HepG2 (cell line): Measurements from ENCODE around the gene PSMC1. TPM values are rescaled to one million over a fixed set of nuclear protein-coding genes. Genes with fewer than 3 reads are reported as not detected.

ENCODE experiments used
- ATM ChIP-seq: fragments of 450-650 bp; IDR thresholded peaks from 2 replicates; pipeline ENCODE4 v1.7.1; 2017; ENCODE audit warnings: mild to moderate bottlenecking, borderline replicate concordance
- CBX2 ChIP-seq, 2 experiments: fragments of 200-600 bp in 1 of 2; sonication (generic); formaldehyde crosslinking in 1 of 2; IDR thresholded peaks; 2 replicates each; pipeline versions ENCODE4 v1.7.0 to v1.8.1; 2018 to 2022; ENCODE audit warnings: low read depth in 2 of 2, low read length in 1 of 2, mild to moderate bottlenecking in 1 of 2, missing genetic modification reagents in 1 of 2
- FOXJ3 ChIP-seq: sonication (generic); formaldehyde crosslinking; IDR thresholded peaks from 2 replicates; pipeline ENCODE4 v1.4.0; 2020; ENCODE audit warnings: missing genetic modification reagents, mild to moderate bottlenecking, borderline replicate concordance
- KAT2B ChIP-seq: fragments of 150-350 bp; IDR thresholded peaks from 2 replicates; pipeline ENCODE4 v1.6.1; 2014; ENCODE audit warnings: low read depth, low read length, borderline replicate concordance
- MED1 ChIP-seq: sonication (generic); formaldehyde crosslinking; IDR thresholded peaks from 2 replicates; pipeline ENCODE4 v1.4.0; 2020; ENCODE audit warnings: missing genetic modification reagents
- PHF8 ChIP-seq: sonication (generic); formaldehyde crosslinking; IDR thresholded peaks from 2 replicates; pipeline ENCODE4 v1.5.0; 2020; ENCODE audit warnings: missing genetic modification reagents
- RFXAP ChIP-seq: sonication (generic); formaldehyde crosslinking; IDR thresholded peaks from 2 replicates; pipeline ENCODE4 v1.4.0; 2020; ENCODE audit warnings: missing genetic modification reagents, borderline replicate concordance
- SETDB1 ChIP-seq: sonication (generic); formaldehyde crosslinking; IDR thresholded peaks from 2 replicates; pipeline ENCODE4 v1.5.1; 2020; ENCODE audit warnings: missing genetic modification reagents, mild to moderate bottlenecking, borderline replicate concordance
- SRF ChIP-seq: IDR thresholded peaks from 2 replicates; pipeline ENCODE4 v1.6.1; 2011; ENCODE audit warnings: mild to moderate bottlenecking, low read depth, low read length, moderate library complexity
- THRA ChIP-seq: sonication (generic); formaldehyde crosslinking; IDR thresholded peaks from 2 replicates; pipeline ENCODE4 v1.4.0; 2020; ENCODE audit warnings: missing genetic modification reagents, borderline replicate concordance
- ZBTB44 ChIP-seq: sonication (generic); formaldehyde crosslinking; IDR thresholded peaks from 2 replicates; pipeline ENCODE4 v1.4.0; 2020; ENCODE audit warnings: missing genetic modification reagents
- ZFP36L2 ChIP-seq: sonication (generic); formaldehyde crosslinking; IDR thresholded peaks from 2 replicates; pipeline ENCODE4 v1.4.0; 2020; ENCODE audit warnings: missing genetic modification reagents
- ZMYM2 ChIP-seq: sonication (generic); formaldehyde crosslinking; IDR thresholded peaks from 2 replicates; pipeline ENCODE4 v1.8.0; 2022; ENCODE audit warnings: mild to moderate bottlenecking, missing genetic modification reagents
- ZNF121 ChIP-seq: sonication (generic); formaldehyde crosslinking; IDR thresholded peaks from 2 replicates; pipeline ENCODE4 v1.5.0; 2020; ENCODE audit warnings: mild to moderate bottlenecking, missing genetic modification reagents
- ZNF335 ChIP-seq: sonication (generic); formaldehyde crosslinking; IDR thresholded peaks from 2 replicates; pipeline ENCODE4 v1.4.0; 2020; ENCODE audit warnings: missing genetic modification reagents
- ZNF510 ChIP-seq: sonication (generic); formaldehyde crosslinking; IDR thresholded peaks from 2 replicates; pipeline ENCODE4 v1.4.0; 2020; ENCODE audit warnings: low read depth, mild to moderate bottlenecking, missing genetic modification reagents
- ZNF607 ChIP-seq: sonication (generic); formaldehyde crosslinking; IDR thresholded peaks from 2 replicates; pipeline ENCODE4 v1.5.1; 2020; ENCODE audit warnings: missing genetic modification reagents, mild to moderate bottlenecking, borderline replicate concordance
- ZNF850 ChIP-seq: sonication (generic); formaldehyde crosslinking; conservative IDR thresholded peaks from 2 replicates; pipeline ENCODE4 v1.9.0; 2021; ENCODE audit warnings: mild to moderate bottlenecking, missing genetic modification reagents
- polyA plus RNA-seq, 8 experiments: library from polyadenylated mRNA; depleted of rRNA in 3 of 8; stranded (reverse) in 7 of 8; unstranded in 1 of 8; fragments of >200 nt; fragmentation: Illumina TruSeq in 4 of 8; extraction: Trizol in 4 of 8; gene quantifications; 2 replicates each; pipeline versions ENCODE4 v1.2.1 to v1.2.3, GENCODE V29; 2011 to 2016; ENCODE audit warnings: low read depth in 4 of 8, missing spikeins in 1 of 8, mixed read lengths in 1 of 8; ENCODE audit not compliant: insufficient read depth in 1 of 8
- total RNA-seq, 5 experiments: library from RNA; depleted of rRNA; stranded (reverse); fragments of >200 nt; fragmentation: Illumina TruSeq; extraction: Trizol; gene quantifications; 2 replicates each; pipeline ENCODE4 v1.2.3, GENCODE V29; 2016; ENCODE audit warnings: low read depth in 1 of 5
- TF ChIP-seq, protein P1 (sequence below): sonication (generic); IDR thresholded peaks from 2 replicates; pipeline ENCODE4 v1.6.1; 2016; ENCODE audit warnings: low read depth, borderline replicate concordance
- TF ChIP-seq, protein P2 (sequence below): sonication (generic); formaldehyde crosslinking; IDR thresholded peaks from 2 replicates; pipeline ENCODE4 v1.5.1; 2020; ENCODE audit warnings: mild to moderate bottlenecking, missing genetic modification reagents, moderate library complexity

The PSMC1 gene
- total and polyA plus RNA-seq, 2 of the 13 experiments (the other 11 are each of a cell fraction or from before 2014, with no cell fraction given) = 48.6 to 167 TPM

DNA sequence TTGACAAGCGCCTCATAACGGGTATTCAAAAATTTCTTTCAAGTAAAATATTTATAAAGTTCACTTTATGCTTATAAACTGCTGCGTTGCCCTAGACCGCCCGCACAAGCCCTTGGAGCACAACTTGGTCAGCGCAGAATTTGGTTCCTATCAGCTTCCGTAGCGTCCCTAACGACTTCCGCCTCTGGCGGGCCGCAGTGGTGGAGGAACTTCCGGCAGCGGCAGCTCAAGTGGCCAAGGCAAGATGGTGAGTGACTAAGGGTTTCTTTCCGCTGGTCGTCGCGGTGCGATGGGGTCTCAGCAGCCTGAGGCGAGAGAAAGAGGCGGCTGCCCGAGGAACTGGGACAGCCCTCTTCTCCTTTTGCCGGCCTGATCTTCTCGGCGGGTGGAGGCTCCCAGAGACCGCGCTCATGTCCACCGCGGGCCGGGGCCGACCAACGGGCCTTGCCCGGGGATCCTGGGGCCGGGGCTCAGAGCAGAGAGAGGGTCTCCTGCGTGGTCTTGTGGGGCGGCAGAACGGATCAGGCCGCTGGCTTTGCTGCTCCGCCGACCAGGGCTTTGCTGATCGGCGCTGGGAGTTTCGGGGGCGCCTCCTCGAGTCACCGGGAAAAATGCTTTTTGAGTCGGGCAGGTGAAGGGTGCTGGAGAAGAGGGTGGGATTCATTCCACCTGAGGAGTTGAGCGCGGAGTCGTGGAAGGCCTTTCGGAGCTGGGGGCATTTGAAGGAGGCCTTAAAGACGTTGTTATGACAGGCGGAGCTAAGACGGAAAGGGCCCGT lies at the start of gene PSMC1 (continued):
- no peak for TF ChIP-seq SRF
- TF ChIP-seq ZNF607 (CRISPR knock-in tag) = no peak; the same call in 1 of the 2 replicates
- TF ChIP-seq, protein P1, sequence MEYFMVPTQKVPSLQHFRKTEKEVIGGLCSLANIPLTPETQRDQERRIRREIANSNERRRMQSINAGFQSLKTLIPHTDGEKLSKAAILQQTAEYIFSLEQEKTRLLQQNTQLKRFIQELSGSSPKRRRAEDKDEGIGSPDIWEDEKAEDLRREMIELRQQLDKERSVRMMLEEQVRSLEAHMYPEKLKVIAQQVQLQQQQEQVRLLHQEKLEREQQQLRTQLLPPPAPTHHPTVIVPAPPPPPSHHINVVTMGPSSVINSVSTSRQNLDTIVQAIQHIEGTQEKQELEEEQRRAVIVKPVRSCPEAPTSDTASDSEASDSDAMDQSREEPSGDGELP = no peak
- no peak for TF ChIP-seq MED1 (CRISPR knock-in tag)
- TF ChIP-seq, protein P2, sequence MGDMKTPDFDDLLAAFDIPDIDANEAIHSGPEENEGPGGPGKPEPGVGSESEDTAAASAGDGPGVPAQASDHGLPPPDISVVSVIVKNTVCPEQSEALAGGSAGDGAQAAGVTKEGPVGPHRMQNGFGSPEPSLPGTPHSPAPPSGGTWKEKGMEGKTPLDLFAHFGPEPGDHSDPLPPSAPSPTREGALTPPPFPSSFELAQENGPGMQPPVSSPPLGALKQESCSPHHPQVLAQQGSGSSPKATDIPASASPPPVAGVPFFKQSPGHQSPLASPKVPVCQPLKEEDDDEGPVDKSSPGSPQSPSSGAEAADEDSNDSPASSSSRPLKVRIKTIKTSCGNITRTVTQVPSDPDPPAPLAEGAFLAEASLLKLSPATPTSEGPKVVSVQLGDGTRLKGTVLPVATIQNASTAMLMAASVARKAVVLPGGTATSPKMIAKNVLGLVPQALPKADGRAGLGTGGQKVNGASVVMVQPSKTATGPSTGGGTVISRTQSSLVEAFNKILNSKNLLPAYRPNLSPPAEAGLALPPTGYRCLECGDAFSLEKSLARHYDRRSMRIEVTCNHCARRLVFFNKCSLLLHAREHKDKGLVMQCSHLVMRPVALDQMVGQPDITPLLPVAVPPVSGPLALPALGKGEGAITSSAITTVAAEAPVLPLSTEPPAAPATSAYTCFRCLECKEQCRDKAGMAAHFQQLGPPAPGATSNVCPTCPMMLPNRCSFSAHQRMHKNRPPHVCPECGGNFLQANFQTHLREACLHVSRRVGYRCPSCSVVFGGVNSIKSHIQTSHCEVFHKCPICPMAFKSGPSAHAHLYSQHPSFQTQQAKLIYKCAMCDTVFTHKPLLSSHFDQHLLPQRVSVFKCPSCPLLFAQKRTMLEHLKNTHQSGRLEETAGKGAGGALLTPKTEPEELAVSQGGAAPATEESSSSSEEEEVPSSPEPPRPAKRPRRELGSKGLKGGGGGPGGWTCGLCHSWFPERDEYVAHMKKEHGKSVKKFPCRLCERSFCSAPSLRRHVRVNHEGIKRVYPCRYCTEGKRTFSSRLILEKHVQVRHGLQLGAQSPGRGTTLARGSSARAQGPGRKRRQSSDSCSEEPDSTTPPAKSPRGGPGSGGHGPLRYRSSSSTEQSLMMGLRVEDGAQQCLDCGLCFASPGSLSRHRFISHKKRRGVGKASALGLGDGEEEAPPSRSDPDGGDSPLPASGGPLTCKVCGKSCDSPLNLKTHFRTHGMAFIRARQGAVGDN = peak; percentile 83
- TF ChIP-seq ZNF510 (CRISPR knock-in tag) = no peak
- no peak for TF ChIP-seq ZBTB44 (CRISPR knock-in tag)
- no peak for TF ChIP-seq ZFP36L2 (CRISPR knock-in tag)
- no peak for TF ChIP-seq ATM
- no peak for TF ChIP-seq RFXAP (CRISPR knock-in tag)
- no peak for TF ChIP-seq CBX2 (IDR thresholded peaks at IDR 0.05; ENCODE audit: low read depth, low read length)
- 0 out of 2 replicates have a peak, but pooled peaks have one; percentile 46 for TF ChIP-seq CBX2 (CRISPR knock-in tag; IDR thresholded peaks at IDR 0.05; ENCODE audit: low read depth)
- no peak for TF ChIP-seq FOXJ3 (CRISPR knock-in tag)
- TF ChIP-seq ZMYM2 (CRISPR knock-in tag) = no peak
- no peak for TF ChIP-seq ZNF850 (CRISPR knock-in tag)
- TF ChIP-seq THRA (CRISPR knock-in tag) = no peak
- TF ChIP-seq PHF8 (CRISPR knock-in tag) = peak; percentile 98
- no peak for TF ChIP-seq ZNF121 (CRISPR knock-in tag)
- TF ChIP-seq ZNF335 (CRISPR knock-in tag) = peak; percentile 90; the same call in 1 of the 2 replicates
- TF ChIP-seq KAT2B = no peak
- no peak for TF ChIP-seq SETDB1 (CRISPR knock-in tag)
